ENCODE results near the gene TSEN2.

The TSEN2 gene

DNA sequence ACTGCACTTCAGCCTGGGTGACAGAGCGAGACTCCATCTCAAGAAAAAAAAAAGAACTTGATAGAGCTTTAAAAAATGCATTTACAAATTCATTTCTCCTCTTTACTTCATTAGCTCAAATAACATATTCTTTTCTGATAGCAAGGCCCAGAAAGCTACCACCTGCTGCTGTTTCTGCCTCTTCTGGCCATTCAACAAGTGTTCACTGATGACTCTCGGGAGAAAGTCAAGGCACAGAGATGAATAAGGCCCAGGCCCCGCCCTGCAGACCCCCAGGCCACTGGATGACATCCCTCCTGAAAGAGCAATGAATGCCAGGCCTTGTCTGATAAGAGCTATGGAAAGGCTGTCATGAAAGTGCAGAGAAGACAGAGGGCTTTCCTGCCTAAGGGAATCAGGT is 13.6 kb upstream of the TSEN2 start:
- no peaks in the 10 kb centered on the region for H3K27me3 ChIP-seq
- no peak for DNase-seq
- intact Hi-C loops (cut with DNase I; ENCODE audit: low total_unique reads): no loop called here
- peaks cover 0 to 2% (median under 1%) of the 10 kb centered on the region in 4 donors for H3K4me1 ChIP-seq
- H3K27ac ChIP-seq: no peak overlapping the region
- no peaks in the 10 kb centered on the region for H3K9me3 ChIP-seq
- H3K4me3 ChIP-seq: no peak overlapping the region
- no peaks in the 10 kb centered on the region for H3K36me3 ChIP-seq
- TF ChIP-seq, protein P1, sequence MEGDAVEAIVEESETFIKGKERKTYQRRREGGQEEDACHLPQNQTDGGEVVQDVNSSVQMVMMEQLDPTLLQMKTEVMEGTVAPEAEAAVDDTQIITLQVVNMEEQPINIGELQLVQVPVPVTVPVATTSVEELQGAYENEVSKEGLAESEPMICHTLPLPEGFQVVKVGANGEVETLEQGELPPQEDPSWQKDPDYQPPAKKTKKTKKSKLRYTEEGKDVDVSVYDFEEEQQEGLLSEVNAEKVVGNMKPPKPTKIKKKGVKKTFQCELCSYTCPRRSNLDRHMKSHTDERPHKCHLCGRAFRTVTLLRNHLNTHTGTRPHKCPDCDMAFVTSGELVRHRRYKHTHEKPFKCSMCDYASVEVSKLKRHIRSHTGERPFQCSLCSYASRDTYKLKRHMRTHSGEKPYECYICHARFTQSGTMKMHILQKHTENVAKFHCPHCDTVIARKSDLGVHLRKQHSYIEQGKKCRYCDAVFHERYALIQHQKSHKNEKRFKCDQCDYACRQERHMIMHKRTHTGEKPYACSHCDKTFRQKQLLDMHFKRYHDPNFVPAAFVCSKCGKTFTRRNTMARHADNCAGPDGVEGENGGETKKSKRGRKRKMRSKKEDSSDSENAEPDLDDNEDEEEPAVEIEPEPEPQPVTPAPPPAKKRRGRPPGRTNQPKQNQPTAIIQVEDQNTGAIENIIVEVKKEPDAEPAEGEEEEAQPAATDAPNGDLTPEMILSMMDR (IDR thresholded peaks at IDR 0.05): no peak

DNA sequence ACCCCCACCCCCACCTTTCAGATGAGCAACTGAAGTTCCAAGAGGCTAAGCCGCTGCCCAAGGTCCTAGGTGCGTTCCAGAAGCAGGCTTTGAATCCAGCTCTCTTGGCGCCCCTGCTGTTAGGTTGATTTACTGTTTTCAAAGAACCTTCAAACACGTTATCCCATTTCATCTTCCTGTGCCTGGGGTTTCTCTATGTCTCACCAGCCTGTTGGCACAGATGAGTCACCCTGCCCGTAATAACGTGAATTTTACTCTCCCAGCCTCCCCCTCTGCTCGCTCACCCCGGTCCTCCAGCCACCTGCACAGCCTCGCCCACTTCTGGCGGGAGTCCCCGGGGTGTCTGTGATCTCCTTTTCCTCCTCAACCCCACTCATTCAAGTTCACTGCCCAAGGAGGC is 13.0 kb upstream of the TSEN2 start:
- no peaks in the 10 kb centered on the region for H3K36me3 ChIP-seq
- no peaks in the 10 kb centered on the region for H3K9me3 ChIP-seq
- TF ChIP-seq, protein P1 (IDR thresholded peaks at IDR 0.05): no peak
- no peak overlapping the region for H3K4me3 ChIP-seq
- no peaks in the 10 kb centered on the region for H3K27me3 ChIP-seq
- intact Hi-C loops (cut with DNase I; ENCODE audit: low total_unique reads): no loop called here
- peaks cover 0 to 8% (median 3%) of the 10 kb centered on the region in 4 donors for H3K4me1 ChIP-seq
- DNase-seq: no peak
- H3K27ac ChIP-seq: no peak overlapping the region

DNA sequence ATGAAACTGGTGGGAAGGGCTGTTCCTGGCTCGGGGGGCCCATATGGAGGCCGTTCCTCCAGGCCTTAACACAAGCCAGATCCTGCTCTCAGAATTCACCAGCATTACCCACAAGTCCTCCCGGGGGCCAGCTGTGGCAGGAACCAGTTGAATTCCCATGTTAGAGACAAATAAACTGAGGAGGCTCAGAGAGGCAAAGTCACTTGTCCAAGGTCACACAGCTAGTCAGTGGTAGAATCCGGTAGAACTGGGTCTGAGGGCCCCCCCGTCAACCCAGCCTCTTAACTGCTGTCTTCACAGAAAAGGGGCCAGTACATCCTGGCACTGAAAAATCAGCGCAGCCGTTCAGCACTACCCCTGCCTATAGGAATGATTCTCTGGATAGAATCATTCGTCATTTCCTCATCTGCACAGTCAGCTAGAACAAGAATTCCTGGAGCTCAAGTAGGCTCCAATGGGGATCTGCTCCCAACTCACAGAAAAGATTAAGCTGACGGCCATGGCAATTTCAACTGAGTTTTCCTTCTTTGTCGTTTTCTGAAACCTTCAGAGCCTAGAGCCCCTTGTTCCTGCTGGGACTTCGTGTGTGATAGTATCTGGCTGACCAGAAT is 12.2 kb upstream of the TSEN2 start:
- intact Hi-C loops (cut with DNase I; ENCODE audit: low total_unique reads): no loop called here
- Histone ChIP-seq H3K27ac (no peak overlapping the region), H3K4me1 (peaks cover 0 to 15% (median 3%) of the 10 kb centered on the region in 4 donors), H3K4me3 (no peak overlapping the region), H3K9me3 (no peaks in the 10 kb centered on the region), H3K36me3 (no peaks in the 10 kb centered on the region), H3K27me3 (no peaks in the 10 kb centered on the region)
- TF ChIP-seq, protein P1 (IDR thresholded peaks at IDR 0.05): no peak
- DNase-seq: no peak

GRCh38 chr3:12472796-12473195 is 11.5 kb upstream of the TSEN2 start:
- no peaks in the 10 kb centered on the region for H3K9me3 ChIP-seq
- TF ChIP-seq, protein P1 (IDR thresholded peaks at IDR 0.05): no peak
- DNase-seq: no peak
- H3K27ac ChIP-seq: no peak overlapping the region
- no peak overlapping the region for H3K4me3 ChIP-seq
- peaks cover 0 to 15% (median 3%) of the 10 kb centered on the region in 4 donors for H3K4me1 ChIP-seq
- H3K36me3 ChIP-seq: no peaks in the 10 kb centered on the region
- H3K27me3 ChIP-seq: no peaks in the 10 kb centered on the region
- intact Hi-C loops (cut with DNase I; ENCODE audit: low total_unique reads): no loop called here

- Histone ChIP-seq H3K27ac (no peak overlapping the region), H3K4me3 (no peak overlapping the region), H3K4me1 (peaks cover 0 to 15% (median 3%) of the 10 kb centered on the region in 4 donors), H3K9me3 (no peaks in the 10 kb centered on the region), H3K27me3 (no peaks in the 10 kb centered on the region), H3K36me3 (no peaks in the 10 kb centered on the region)
- intact Hi-C loops (cut with DNase I; ENCODE audit: low total_unique reads): no loop called here
- TF ChIP-seq, protein P1 (IDR thresholded peaks at IDR 0.05): no peak
- no peak for DNase-seq
Observed at GRCh38 chr3:12473511-12473910, 10.8 kb upstream of the TSEN2 start.

Data from tibial artery (tissue), 4 donors.